A549 (cell line): ENCODE measurements around the gene SYNPO2. TPM values are rescaled to one million over a fixed set of nuclear protein-coding genes. Genes with fewer than 3 reads are reported as not detected.
"Not testable (repeated sequence)": the region's sequence is repeated elsewhere in the genome, so short reads cannot be mapped to it uniquely, and the experiment has no call there.

Source experiments
- ATAC-seq, 2 experiments: fragments of 200-7000 bp in 1 of 2; fragments of >200 bp in 1 of 2; cut with Nextera tagmentation in 1 of 2; cut with Tn5 transposase in 1 of 2; 3 replicates each; pipeline versions ENCODE4 v1.8.0 to v1.9.1; 2018 to 2020; ENCODE audit warnings: mild to moderate bottlenecking in 1 of 2, moderate library complexity in 1 of 2
- CTCF ChIA-PET: fragments of 300-600 bp; sonication (Branson Sonifier 250); formaldehyde crosslinking; extraction: SDS; loops from one replicate; lab custom pipeline; 2021; ENCODE audit warnings: antibody characterized with exemption, inconsistent platforms; lab: Yijun Ruan, JAX
- POLR2A ChIA-PET: fragments of 350-600 bp; formaldehyde crosslinking; extraction: SDS; loops from one replicate; lab custom pipeline; 2021; ENCODE audit warnings: antibody characterized with exemption, inconsistent platforms; lab: Yijun Ruan, JAX
- DNase-seq, 2 experiments: peaks; one replicate each; pipeline versions ENCODE4 v3.0.0 to v3.0.0-alpha.2; 2011 to 2016; ENCODE audit warnings: low read depth in 1 of 2, low spot score in 1 of 2
- FAIRE-seq: peaks from 2 replicates; lab custom pipeline; 2011; peaks lifted over from hg19 to GRCh38; lab: Jason Lieb, UNC
- H3K27ac ChIP-seq, 2 experiments: fragments of >200 bp; sonication (Bioruptor Twin); formaldehyde crosslinking; 3 replicates each; pipeline ENCODE4 v1.5.1; 2016 to 2017
- H3K4me1 ChIP-seq: fragments of >200 bp; sonication (Bioruptor Twin); formaldehyde crosslinking; 3 replicates; pipeline ENCODE4 v1.6.1; 2016
- H3K4me2 ChIP-seq: fragments of >200 bp; sonication (Bioruptor Twin); formaldehyde crosslinking; 3 replicates; pipeline ENCODE4 v1.6.1; 2016
- H3K4me3 ChIP-seq: fragments of >200 bp; sonication (Bioruptor Twin); formaldehyde crosslinking; 3 replicates; pipeline ENCODE4 v1.5.1; 2016
- H3K9me3 ChIP-seq: fragments of >200 bp; sonication (Bioruptor Twin); formaldehyde crosslinking; 3 replicates; pipeline ENCODE4 v1.6.1; 2016
- EHF ChIP-seq: fragments of 250-450 bp; sonication (Bioruptor Pico); IDR thresholded peaks from 2 replicates; pipeline ENCODE4 v1.5.0; 2020; ENCODE audit warnings: mild to moderate bottlenecking
- EP300 ChIP-seq, 2 experiments: fragments of >200 bp; sonication (Bioruptor Twin); formaldehyde crosslinking; IDR thresholded peaks; 2 replicates in 1 of 2; 3 replicates in 1 of 2; pipeline ENCODE4 v1.6.1; 2016 to 2017
- JUNB ChIP-seq: fragments of >200 bp; sonication (Bioruptor Twin); formaldehyde crosslinking; IDR thresholded peaks from 2 replicates; pipeline ENCODE4 v1.6.1; 2016
- MYC ChIP-seq: IDR thresholded peaks from 2 replicates; pipeline ENCODE4 v1.6.1; 2012; ENCODE audit warnings: mild to moderate bottlenecking, inconsistent platforms, low read length, improper control_type of control experiment, borderline replicate concordance
- PHF8 ChIP-seq: fragments of 200-600 bp; sonication (generic); IDR thresholded peaks from 2 replicates; pipeline ENCODE4 v1.6.1; 2016; ENCODE audit warnings: low read depth, mild to moderate bottlenecking, antibody characterized with exemption, moderate library complexity, borderline replicate concordance
- WGBS: methylation state at CpG from one replicate; pipeline ENCODE4 v1.1.6; 2017; ENCODE audit errors: missing lambda C conversion rate; 5-methylcytosine and 5-hydroxymethylcytosine counted together
- polyA plus RNA-seq, 4 experiments: library from polyadenylated mRNA; depleted of rRNA in 3 of 4; stranded (reverse); fragments of >200 nt; fragmentation: RNase III in 1 of 4; extraction: RNeasy Plus Mini Kit Qiagen cat#74134 plus additional on column Dnase treatment in 1 of 4; gene quantifications; 2 replicates in 3 of 4; 3 replicates in 1 of 4; pipeline ENCODE4 v1.2.3, GENCODE V29; 2011 to 2017
- TF ChIP-seq, protein P1 (sequence below): fragments of 250-450 bp; sonication (Bioruptor Pico); IDR thresholded peaks from 2 replicates; pipeline ENCODE4 v1.5.0; 2021; ENCODE audit warnings: mild to moderate bottlenecking, moderate library complexity, borderline replicate concordance

Gene SYNPO2
- polyA plus RNA-seq, 2 of the 4 experiments (the other 2 are of a cell fraction): 2.5 to 8.8 TPM

DNA sequence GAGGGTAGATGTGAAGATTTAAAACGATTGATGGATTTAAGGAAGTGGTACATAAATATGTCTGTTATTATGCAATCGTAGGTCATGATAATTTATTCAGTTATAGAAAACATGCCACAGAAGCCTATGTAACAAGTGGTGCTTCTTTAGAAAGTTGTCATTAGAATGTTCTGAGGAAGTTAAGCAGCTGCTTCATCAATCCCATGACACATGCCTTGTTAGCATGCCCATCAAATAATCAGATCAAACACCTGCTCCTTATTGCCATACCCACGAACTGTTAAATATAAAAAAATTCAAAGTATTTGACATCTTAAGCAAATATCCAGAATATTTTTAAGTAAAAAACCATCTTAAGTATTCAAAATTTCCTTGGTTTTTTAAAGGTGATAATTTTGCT, 170.6 kb downstream of the SYNPO2 start:
- Histone ChIP-seq H3K9me3 (no peaks in the 10 kb centered on the region), H3K27ac (no peak overlapping the region), H3K4me2 (no peak overlapping the region), H3K4me3 (no peak overlapping the region), H3K4me1 (no peaks in the 10 kb centered on the region)
- ATAC-seq (no peak), FAIRE-seq (no peak), DNase-seq (no peak)
- ChIA-PET CTCF (no interaction called here), POLR2A (no interaction called here)
- 70% methylated on average over 3 of the region's 3 CpGs for WGBS
- TF ChIP-seq PHF8 (no peak), JUNB (no peak), EHF (CRISPR knock-in tag) (no peak)
- TF ChIP-seq, protein P1, sequence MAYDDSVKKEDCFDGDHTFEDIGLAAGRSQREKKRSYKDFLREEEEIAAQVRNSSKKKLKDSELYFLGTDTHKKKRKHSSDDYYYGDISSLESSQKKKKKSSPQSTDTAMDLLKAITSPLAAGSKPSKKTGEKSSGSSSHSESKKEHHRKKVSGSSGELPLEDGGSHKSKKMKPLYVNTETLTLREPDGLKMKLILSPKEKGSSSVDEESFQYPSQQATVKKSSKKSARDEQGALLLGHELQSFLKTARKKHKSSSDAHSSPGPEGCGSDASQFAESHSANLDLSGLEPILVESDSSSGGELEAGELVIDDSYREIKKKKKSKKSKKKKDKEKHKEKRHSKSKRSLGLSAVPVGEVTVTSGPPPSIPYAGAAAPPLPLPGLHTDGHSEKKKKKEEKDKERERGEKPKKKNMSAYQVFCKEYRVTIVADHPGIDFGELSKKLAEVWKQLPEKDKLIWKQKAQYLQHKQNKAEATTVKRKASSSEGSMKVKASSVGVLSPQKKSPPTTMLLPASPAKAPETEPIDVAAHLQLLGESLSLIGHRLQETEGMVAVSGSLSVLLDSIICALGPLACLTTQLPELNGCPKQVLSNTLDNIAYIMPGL: no peak

DNA sequence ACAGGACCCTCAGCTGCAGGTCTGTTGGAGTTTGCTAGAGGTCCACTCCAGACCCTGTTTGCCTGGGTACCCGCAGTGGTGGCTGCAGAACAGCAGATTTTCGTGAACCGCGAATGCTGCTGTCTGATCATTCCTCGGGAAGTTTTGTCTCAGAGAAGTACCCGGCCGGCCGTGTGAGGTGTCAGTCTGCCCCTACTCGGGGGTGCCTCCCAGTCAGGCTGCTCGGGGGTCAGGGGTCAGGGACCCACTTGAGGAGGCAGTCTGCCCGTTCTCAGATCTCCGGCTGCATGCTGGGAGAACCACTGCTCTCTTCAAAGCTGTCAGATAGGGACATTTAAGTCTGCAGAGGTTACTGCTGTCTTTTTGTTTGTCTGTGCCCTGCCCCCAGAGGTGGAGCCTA, 178.5 kb downstream of the SYNPO2 start:
- H3K9me3 ChIP-seq, H3K4me3 ChIP-seq, FAIRE-seq, ATAC-seq, H3K27ac ChIP-seq, CTCF ChIA-PET, POLR2A ChIA-PET, DNase-seq, H3K4me2 ChIP-seq: not testable (repeated sequence)
- peaks cover 25% of the 10 kb centered on the region for H3K4me1 ChIP-seq
- 90% methylated on average over 5 of the region's 12 CpGs for WGBS

DNA sequence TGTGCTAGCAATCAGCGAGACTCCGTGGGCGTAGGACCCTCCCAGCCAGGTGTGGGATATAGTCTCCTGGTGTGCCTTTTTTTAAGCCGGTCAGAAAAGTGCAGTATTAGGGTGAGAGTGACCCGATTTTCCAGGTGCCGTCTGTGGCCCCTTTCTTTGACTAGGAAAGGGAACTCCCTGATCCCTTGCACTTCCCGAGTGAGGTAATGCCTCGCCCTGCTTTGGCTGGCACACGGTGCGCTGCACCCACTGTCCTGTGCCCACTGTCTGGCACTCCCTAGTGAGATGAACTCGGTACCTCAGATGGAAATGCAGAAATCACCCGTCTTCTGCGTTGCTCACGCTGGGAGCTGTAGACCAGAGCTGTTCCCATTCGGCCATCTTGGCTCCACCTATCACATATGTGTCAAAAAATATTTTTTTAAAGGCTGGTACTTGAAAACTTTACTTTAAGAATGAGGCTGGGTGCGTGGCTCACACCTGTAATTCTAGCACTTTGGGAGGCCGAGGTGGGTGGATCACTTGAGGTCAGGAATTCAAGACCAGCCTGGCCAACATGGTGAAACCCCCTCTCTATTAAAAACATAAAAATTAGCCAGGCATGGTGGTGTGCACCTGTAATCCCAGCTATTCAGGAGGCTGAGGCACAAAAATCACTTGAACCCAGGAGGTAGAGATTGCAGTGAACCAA, 179.2 kb downstream of the SYNPO2 start:
- peak overlapping the region; percentile 29 to 32; a peak in 3 of 6 replicates for H3K27ac ChIP-seq
- POLR2A ChIA-PET, H3K9me3 ChIP-seq, CTCF ChIA-PET, DNase-seq, FAIRE-seq, ATAC-seq, H3K4me3 ChIP-seq: not testable (repeated sequence)
- H3K4me1 ChIP-seq: peaks cover 25% of the 10 kb centered on the region
- peak overlapping the region; percentile 41; the same call in 1 of the 3 replicates for H3K4me2 ChIP-seq
- 90% methylated on average over 13 of the region's 17 CpGs for WGBS

DNA sequence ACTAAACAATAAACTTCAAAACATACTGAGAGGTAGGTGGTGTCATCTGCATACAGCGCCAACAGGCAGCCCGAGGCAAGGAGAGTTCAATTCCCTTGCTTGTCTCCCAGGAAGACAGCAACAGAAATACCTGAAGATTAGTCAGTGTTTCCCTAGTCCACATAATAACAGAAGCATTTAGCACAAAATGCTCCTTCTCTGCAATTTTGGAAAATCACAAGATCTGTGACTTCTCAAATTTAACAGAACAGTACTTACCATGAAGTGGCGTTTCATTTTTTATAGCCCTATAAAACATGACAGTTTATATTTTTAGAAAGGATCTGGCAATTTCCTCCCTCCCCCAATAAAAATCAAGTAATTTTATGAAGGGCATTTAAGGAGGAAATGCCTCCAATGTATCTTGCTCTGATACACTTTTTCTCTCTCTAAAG, 179.9 kb downstream of the SYNPO2 start:
- no peaks in the 10 kb centered on the region for H3K9me3 ChIP-seq
- no peak for TF ChIP-seq EP300 (IDR thresholded peaks at IDR 0.05)
- ATAC-seq (no peak), DNase-seq (no peak), FAIRE-seq (no peak)
- peak overlapping the region; percentile 41; the same call in 2 of the 3 replicates for H3K4me2 ChIP-seq
- peak overlapping the region; percentile 29 to 32; a peak in 4 of 6 replicates for H3K27ac ChIP-seq
- H3K4me1 ChIP-seq: peaks cover 25% of the 10 kb centered on the region
- 46% methylated on average over 3 of the region's 3 CpGs for WGBS
- no peak overlapping the region for H3K4me3 ChIP-seq
- ChIA-PET CTCF (interaction anchor here (0.6 kb wide), 1 partner anchor 719 kb away, joined by 3 read pairs; no protein-coding TSS in a partner anchor), POLR2A (no interaction called here)

DNA sequence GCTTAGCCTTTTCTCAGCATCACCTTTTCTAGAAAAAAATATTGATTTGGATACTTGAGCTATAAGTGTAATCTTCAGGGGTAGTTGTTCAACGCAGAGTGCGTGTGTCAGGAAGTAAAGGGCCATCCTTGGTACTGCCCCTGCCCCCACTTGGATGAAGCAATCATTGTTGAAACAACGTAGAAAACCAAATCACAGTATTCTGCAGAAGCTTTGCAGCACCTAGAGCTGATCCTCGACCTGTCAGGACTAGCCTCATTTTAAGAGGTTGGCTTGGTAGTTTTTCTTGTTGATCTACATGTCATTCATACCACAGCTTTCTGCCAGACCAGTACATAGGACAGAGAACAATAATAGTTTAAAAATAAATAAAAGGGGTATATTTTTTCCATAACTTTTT, 181.6 kb downstream of the SYNPO2 start:
- H3K4me1 ChIP-seq: peaks cover 25% of the 10 kb centered on the region
- TF ChIP-seq MYC: no peak
- ATAC-seq (no peak), FAIRE-seq (no peak), DNase-seq (no peak)
- H3K4me2 ChIP-seq: no peak overlapping the region; the same call in 2 of the 3 replicates
- no peaks in the 10 kb centered on the region for H3K9me3 ChIP-seq
- H3K4me3 ChIP-seq: no peak overlapping the region
- POLR2A ChIA-PET: interaction anchor here (1.0 kb wide), 1 partner anchor 142 kb away, joined by 3 read pairs; the partner anchor contains the start of gene USP53
- CTCF ChIA-PET: interaction anchor here (0.9 kb wide), 1 partner anchor 28 kb away, joined by 3 read pairs; no protein-coding TSS in a partner anchor
- peak overlapping the region; percentile 25; a peak in 2 of 6 replicates for H3K27ac ChIP-seq
- WGBS: 67% methylated on average over 4 of the region's 4 CpGs
